Cardiac septum (tissue), 1 donor: ENCODE data around the gene MCTP2. TPM values are rescaled to one million over a fixed set of nuclear protein-coding genes. Genes with fewer than 3 reads are reported as not detected.
"Not testable (repeated sequence)": the region's sequence is repeated elsewhere in the genome, so short reads cannot be mapped to it uniquely, and the experiment has no call there.

ENCODE experiments used
- DNase-seq: peaks from one replicate; pipeline ENCODE4 v3.0.0-alpha.2; 2020; ENCODE audit warnings: low spot score
- intact Hi-C: fragments of 100-400 bp; cut with DNase I; formaldehyde crosslinking; loops from one replicate; pipeline ENCODE4 v1.14.0; 2022
- total RNA-seq: library from RNA; stranded (reverse); fragmentation: NEBNext Ultra II Directional; extraction: Animal tissue kit (Norgen Biotek cat#: 25700); gene quantifications from one replicate; pipeline ENCODE4 v1.2.1, GENCODE V29; 2021
- donor health status: DM: no; HTN: no; CAD: no.

The MCTP2 gene
- total RNA-seq, 1 donor from 2014 or later = 1.5 TPM

DNA sequence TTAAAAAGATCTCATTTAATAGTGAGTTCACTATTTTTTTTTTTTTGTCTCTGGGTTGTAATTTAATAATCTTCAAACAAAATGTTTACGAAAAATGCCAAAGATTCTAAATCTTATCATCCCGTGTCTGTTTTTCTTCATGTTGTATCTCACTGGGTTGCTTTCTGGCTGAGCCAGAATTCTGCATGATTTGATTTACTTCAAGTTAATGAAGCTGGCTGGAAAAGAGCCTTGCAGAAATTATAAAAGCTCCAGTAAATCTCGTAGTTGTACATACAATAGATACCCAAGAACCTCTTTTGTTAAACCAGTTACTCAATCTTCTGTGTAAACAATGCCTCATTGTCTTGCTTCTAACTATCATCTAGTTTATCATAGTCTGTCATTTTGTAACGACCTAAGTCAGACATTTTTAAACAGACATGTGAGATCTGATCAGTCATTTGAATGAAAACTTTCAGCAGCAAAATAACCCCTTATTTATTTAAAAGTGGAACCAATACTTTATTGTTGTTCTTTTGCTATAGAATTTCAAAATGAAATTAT, 249.0 kb downstream of the MCTP2 start:
- no peak for DNase-seq
- intact Hi-C loops = no loop called here

DNA sequence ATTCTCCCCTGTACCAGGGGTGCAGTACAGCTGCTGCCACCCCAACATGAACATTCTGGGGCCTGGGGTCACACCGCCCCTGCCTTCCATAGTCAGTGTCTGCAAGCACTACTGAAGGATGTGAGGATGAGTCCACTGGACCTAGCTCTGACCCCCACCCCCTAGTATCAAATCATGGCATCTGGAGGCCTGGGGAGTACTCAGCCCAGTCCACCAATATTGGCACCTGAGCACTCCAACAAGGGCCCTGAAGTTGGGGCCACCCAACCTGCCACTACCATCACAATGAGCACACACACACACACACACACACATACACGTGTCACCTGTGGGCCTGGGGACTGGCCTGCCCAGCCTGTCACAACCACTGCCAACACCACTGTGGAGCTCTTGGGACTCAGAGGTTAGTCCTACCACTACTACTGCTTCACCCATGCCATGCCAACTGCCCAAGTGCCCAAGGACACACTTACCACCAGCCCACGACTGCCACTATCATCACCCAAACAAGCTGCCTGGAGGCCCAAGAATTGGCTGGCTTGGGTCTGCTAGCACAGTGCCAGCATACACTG, 253.9 kb downstream of the MCTP2 start:
- no peak for DNase-seq
- intact Hi-C loops = no loop called here

DNA sequence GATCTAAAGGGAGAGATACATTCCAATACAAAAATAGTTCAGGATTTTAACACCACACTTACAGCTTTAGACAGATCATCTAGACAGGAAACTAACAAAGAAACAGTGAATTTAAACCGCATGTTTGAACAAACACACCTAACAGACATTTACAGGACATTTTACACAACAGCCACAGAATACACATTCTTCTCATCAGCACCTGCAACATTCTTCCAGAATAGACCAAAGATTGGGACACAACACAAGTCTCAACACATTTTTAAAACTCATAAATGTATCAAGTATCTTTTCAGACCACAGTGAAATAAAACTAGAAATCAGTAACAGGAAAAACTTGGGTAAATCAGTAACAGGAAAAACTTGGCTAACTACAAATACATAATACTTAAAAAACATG, 256.3 kb downstream of the MCTP2 start:
- DNase-seq = no peak
- intact Hi-C loops = no loop called here

DNA sequence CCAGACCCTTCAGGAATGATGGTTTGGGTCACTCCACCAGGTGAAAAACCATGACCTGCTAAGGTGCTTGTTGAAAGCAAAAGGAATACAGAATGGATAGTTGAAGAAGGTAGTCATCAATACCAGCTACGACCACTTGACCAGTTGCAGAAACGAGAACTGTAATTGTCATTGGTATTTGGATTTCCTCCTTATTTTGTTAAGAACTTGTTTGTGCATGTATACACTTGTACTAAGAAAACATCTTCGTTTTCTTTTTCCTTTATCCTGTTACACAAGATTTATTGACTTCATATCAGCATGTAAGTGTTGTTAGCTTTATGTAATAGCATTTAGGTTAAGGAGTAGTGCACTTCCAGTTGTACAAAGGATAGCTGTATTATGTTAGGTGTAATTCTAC, 261.8 kb downstream of the MCTP2 start:
- intact Hi-C loops = no loop called here
- DNase-seq = no peak

DNA sequence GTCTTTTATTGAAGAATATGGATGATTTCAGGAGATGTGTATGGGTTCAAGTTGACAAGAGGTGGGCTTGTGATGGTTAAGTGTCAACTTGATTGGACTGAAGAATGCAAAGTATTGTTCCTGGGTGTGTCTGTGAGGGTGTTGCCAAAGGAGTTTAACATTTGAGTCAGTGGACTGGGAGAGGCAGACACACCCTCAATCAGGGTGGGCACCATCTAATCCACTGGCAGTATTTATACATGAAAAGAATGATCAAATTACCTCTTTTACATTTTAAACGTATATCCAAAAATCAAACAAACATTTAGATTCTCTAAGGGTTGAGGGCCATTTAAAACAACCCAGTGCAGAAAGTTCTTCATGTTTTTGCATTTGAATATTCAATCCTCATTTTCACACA, 262.2 kb downstream of the MCTP2 start:
- DNase-seq, intact Hi-C loops: not testable (repeated sequence)

DNA sequence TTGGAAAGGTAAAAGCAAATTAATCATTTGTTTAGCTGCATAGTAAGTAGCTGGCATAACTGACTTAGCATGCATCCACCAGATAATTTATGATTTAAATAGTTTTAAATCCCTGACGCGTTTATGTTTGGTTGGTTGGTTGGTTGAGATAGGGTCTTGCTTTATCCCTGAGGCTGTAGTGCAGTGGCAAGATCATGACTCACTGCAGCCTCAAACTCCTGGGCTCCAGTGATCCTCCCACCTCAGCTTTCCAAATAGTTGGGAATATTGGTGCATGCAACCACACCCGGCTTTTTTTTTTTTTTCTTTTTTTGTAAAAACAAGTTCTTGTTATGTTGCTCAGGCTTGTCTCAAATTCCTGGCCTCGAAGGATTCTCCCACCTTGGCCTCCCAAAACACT, 263.4 kb downstream of the MCTP2 start:
- intact Hi-C loops = no loop called here
- no peak for DNase-seq

DNA sequence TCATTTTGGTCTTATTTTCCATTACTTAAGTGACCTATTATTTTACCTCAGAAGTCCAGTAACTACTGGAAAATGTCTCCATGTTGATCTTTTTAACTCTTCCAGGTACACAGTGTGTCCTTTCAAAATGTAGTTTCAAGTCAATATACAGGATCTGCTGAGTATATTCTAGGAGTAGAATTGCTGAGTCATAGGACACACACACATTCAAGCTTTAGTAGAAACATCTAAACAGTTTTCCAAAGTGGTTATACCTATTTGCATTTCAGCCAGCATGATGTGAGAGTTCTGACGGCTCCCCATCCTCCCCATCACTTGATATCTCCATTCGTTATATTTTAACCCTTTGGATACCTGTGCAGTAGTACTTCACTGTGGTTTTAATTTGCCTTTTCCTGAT, 271.9 kb downstream of the MCTP2 start:
- no peak for DNase-seq
- intact Hi-C loops = no loop called here

DNA sequence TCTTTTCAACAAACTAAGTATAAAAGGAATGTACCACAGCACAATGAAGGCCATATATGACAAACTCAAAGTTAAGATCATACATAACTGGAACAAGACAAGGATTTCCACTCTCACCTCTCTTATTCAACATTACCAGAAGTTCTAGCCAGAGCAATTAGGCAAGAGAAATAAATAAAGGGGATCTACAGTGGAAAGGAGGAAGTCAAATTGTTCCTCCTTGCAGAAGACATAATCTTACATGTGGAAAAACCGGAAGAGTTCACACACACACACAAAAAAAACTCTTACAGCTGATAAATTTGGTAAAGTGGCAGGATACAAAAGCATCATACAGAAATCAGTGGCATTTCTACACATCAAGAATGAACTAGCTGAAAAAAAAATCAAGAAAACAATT, 277.9 kb downstream of the MCTP2 start:
- no peak for DNase-seq
- intact Hi-C loops = no loop called here

DNA sequence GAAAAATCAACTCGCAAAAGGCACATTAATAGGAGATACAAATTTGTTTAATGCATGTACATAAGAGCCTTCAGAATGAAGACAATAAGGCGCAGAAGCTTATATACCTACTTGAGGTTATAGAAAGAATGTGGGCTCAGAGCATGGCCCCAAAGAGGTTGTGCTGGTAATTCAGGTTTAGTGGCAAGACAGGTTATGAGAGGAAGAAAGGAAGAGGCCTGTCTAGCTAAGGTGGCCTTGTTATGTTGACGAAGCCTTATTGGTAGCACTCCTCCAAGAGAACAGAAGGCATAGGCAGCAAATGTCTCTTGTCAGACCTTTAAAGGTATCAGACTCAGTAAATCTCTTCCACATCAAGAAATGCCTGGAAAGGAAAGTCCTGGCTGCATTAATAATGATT, 290.8 kb downstream of the MCTP2 start:
- DNase-seq = no peak
- intact Hi-C loops = no loop called here

DNA sequence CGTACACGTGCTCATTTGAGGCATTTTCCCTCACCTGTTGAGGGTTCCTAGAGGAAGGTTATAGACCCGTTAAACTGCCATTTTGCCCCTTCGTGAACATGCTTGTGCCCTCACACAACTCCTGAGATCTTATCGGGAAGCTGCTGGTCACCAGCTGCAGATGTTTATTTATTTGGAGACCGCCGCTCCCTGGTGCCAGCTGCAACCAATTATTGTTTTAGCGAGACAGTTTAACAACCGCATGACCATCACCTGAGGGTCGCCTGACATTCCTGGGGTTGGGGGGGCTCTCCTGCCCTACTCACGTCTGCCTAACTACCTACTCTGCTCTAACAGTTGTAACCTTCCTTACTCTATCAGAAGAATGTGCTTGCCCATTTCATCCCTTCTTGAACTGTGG, 292.5 kb downstream of the MCTP2 start:
- intact Hi-C loops = no loop called here
- DNase-seq = no peak

DNA sequence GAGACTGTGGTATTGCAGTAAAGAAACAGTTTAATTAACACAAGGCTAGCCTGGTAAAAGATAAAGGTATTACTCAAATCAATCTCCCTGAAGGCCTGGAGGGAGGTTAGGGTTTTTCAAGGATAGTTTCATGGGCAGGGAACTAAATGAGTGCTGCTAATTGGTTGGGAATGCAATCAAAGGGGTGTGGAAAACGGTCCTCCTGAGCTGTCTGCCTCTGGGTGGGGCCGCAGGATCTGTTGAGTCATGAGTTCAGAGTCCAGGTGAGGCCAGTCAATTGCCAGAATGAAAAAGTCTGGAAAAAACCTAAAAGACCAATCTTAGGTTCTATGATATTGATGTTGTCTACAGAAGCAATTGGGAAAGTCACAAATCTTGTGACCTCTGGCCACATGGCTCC, 293.2 kb downstream of the MCTP2 start:
- intact Hi-C loops = no loop called here
- DNase-seq = no peak

DNA sequence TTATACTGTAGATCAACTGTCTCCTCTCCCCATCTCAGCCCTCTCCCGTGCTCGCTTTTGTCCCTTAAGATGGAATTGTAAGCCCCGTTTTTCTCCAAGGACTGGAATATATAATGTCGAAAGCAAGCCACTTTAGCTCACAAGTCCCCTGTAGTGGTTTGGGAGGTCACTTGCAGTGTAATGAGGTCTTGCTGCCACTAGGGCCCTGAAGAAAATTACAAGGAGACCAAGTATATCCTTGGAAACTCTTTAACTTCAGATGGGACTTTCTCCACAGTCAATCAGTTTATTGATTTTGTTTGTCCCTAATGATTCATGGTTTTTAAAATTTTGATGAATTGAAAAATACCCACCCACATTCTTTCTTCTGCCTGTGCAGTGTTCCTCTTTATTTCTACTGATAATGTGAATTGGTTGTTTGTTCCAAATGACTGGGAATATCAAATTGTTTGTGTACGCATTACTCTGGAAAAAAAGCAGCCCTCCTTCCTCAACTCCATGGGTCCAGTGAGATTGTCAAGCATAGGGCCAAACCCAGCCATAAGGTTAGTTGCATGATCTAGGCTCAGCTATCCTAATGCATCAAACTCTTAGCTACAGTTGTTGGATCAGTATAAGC, 294.8 kb downstream of the MCTP2 start:
- DNase-seq = no peak

DNA sequence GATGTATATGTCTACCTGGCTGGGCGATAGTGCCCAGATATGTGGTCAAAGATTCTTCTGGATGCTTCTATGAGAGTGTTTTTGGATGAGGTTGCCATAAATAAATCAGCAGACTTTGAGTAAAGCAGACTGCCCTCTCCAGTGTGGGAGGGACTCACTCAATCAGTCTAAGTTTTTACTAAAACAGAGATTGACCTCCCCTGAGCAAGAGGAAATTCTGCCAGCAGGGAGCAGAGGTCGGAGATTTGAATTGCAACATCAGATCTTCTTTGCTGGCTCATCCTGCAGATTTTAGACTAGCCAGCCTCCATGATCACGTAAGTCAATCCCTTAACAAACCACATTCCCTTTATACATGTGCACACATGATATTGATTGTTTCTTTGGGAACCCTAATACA, 300.9 kb downstream of the MCTP2 start:
- DNase-seq = no peak
- intact Hi-C loops = no loop called here

More for the DNA sequence above, 294.8 kb downstream of the MCTP2 start:
- intact Hi-C loops = no loop called here
